ENCODE data around the gene SIPA1L3. TPM values are rescaled to one million over a fixed set of nuclear protein-coding genes. Genes with fewer than 3 reads are reported as not detected.
A peak's percentile ranks its signal among the peaks of the same experiment; 100 is the strongest.

Gene SIPA1L3
- total and polyA plus RNA-seq, 10 of the 15 experiments (the other 5 are each of a cell fraction or from before 2014, with no cell fraction given), result 0.24 to 66.2 (median 19.1) TPM

DNA sequence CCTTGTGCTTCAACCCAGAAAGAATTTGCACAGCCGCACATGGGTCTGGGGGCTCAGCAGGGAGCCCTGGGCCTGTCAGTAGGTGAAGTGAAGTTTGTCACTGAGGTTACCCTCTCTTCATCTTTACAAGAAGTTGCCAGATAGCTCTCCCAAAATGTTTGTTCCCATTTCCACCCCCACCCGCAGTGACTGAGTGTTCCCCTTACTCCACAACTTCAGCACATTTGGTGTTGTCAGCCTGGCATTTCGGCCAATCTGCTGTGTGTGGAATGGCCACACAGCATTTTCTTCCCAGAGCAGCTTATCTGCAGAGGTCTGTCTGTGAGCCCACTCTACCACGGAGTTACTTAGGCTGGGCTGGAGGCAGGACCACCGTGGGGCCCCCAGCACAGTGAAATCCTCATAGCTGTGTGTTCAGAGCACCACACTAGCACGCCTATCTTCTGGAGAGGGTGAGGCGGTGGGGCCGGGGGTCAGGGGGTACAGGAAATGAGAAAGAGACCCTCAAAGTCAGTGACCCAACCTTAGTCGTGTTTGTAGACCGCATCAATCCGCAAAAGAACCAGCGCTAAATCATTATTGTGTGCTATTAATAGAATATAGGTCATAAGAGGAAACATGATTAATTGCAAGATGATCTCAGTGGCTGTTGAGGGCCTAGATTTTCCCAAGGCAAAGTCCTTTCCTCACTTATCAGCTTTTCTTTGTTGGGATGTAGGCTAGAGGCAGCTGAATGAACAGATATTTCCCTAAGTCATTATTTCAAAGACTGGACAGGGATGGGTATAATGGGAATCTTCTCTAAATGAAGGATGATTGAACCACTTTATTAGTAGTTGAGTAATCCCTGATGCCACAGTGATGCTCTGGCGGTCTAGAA, 116.0 kb downstream of the SIPA1L3 start:
- CTCF ChIA-PET, result interaction anchor here (0.7 kb wide), 1 partner anchor 380 kb away, joined by 3 read pairs; the partner anchor contains the start of gene FAM98C
- Histone ChIP-seq H3K9ac (ENCODE audit: control insufficient read depth, insufficient read depth, low read length) (no peak overlapping the region), H3K36me3 (ENCODE audit: control insufficient read depth in 2 of 2, insufficient read depth in 2 of 2, low read length in 1 of 2) (peaks cover 0 to 4% of the 10 kb centered on the region in 2 experiments; a peak in 1 of 4 replicates), H3K79me2 (ENCODE audit: control insufficient read depth, insufficient read depth, low read length) (peaks cover 33% of the 10 kb centered on the region), H3K27me3 (replicated peaks in 1 of 2; ENCODE audit: control insufficient read depth in 2 of 2, insufficient read depth in 2 of 2, low read length in 1 of 2) (no peaks in the 10 kb centered on the region), H4K20me1 (ENCODE audit: control insufficient read depth, insufficient read depth) (no peaks in the 10 kb centered on the region), H3K27ac (ENCODE audit: control insufficient read depth, insufficient read depth) (no peak overlapping the region), H2AFZ (ENCODE audit: control insufficient read depth, low read depth, low read length) (no peak overlapping the region), H3K4me1 (ENCODE audit: control insufficient read depth, insufficient read depth, low read length) (no peaks in the 10 kb centered on the region; the same call in 1 of the 2 replicates), H3K4me3 (no peak overlapping the region), H3K9me3 (replicated peaks; ENCODE audit: control insufficient read depth, insufficient read depth, low read length) (no peaks in the 10 kb centered on the region), H3K4me2 (ENCODE audit: control insufficient read depth, insufficient read depth) (no peak overlapping the region)
- DNase-seq (ENCODE audit: low read depth, low spot score), result no peak
- no TSS peak for BruUV-seq (replicated peaks)
- whole genome bisulfite sequencing (ENCODE audit: insufficient coverage, insufficient replicate concordance, low lambda C conversion rate, missing lambda C conversion rate), result 88% methylated on average over 13 of the region's 13 CpGs
- ATAC-seq, result no peak
- RAD21 ChIA-PET (ENCODE audit: unreplicated experiment), result interaction anchor here (0.5 kb wide), 1 partner anchor 8 kb away, joined by 3 read pairs; no protein-coding TSS in a partner anchor
- FAIRE-seq, result no peak
- in situ Hi-C loops (cut with MboI), result no loop called here
- SMC1A ChIA-PET (ENCODE audit: uncharacterized antibody, unreplicated experiment), result interaction anchor here (1.3 kb wide), 1 partner anchor 91 kb away, joined by 3 read pairs; no protein-coding TSS in a partner anchor
- POLR2A ChIA-PET, result interaction anchor here (1.7 kb wide), 1 partner anchor 10 kb away, joined by 5 read pairs; no protein-coding TSS in a partner anchor
- intact Hi-C loops (cut with micrococcal nuclease; ENCODE audit: unreplicated experiment), result no loop called here
- TF ChIP-seq MEF2A (IDR thresholded peaks at IDR 0.05; ENCODE audit: insufficient read depth, low read depth, low read length) (0 out of 2 replicates have a peak, but pooled peaks have one; percentile 28), TCF7 (IDR thresholded peaks at IDR 0.05; ENCODE audit: borderline replicate concordance) (no peak), RAD51 (IDR thresholded peaks at IDR 0.05) (no peak)

Measured in GM12878 (cell line).